MCF 10A (cell line): Measurements from ENCODE around the gene RFX4. TPM values are rescaled to one million over a fixed set of nuclear protein-coding genes. Genes with fewer than 3 reads are reported as not detected.

Source experiments
- BruUV-seq: library from RNA; stranded (reverse); fragments of 400-500 nt; replicated peaks from 2 replicates; lab custom pipeline; 2021; lab: Mats Ljungman, UMichigan
- CTCF ChIA-PET: fragments of 300-600 bp; sonication (Branson Sonifier 250); formaldehyde crosslinking; extraction: SDS; loops from one replicate; lab custom pipeline; 2021; ENCODE audit warnings: antibody characterized with exemption, inconsistent platforms; lab: Yijun Ruan, JAX
- POLR2A ChIA-PET: fragments of 300-600, 350-650 bp; sonication (Branson Sonifier 250); formaldehyde crosslinking; extraction: SDS; loops from one replicate; lab custom pipeline; 2020; ENCODE audit warnings: antibody characterized with exemption, inconsistent platforms; lab: Yijun Ruan, JAX
- DNase-seq: peaks from one replicate; pipeline ENCODE4 v3.0.0-alpha.2; 2018; ENCODE audit not compliant: unreplicated experiment
- H3K27ac Mint-ChIP-seq: one replicate; pipeline ENCODE4 v1.8.0; 2022; ENCODE audit warnings: mild to moderate bottlenecking, low read depth, mixed read lengths; ENCODE audit not compliant: unreplicated experiment
- H3K27me3 Mint-ChIP-seq: one replicate; pipeline ENCODE4 v1.8.0; 2022; ENCODE audit warnings: mixed read lengths; ENCODE audit not compliant: insufficient read depth, unreplicated experiment
- H3K36me3 Mint-ChIP-seq: one replicate; pipeline ENCODE4 v1.8.0; 2022; ENCODE audit warnings: mild to moderate bottlenecking, moderate library complexity, mixed read lengths; ENCODE audit not compliant: insufficient read depth, unreplicated experiment
- H3K4me1 Mint-ChIP-seq: one replicate; pipeline ENCODE4 v1.8.0; 2022; ENCODE audit warnings: mixed read lengths; ENCODE audit not compliant: insufficient read depth, unreplicated experiment
- H3K4me3 Mint-ChIP-seq: one replicate; pipeline ENCODE4 v1.8.0; 2022; ENCODE audit warnings: mild to moderate bottlenecking, moderate library complexity, mixed read lengths; ENCODE audit not compliant: unreplicated experiment
- H3K9me3 Mint-ChIP-seq: one replicate; pipeline ENCODE4 v1.8.0; 2022; ENCODE audit warnings: mixed read lengths; ENCODE audit not compliant: unreplicated experiment
- intact Hi-C: fragments of 100-400 bp; cut with micrococcal nuclease; formaldehyde crosslinking; loops from 2 replicates; pipeline ENCODE4 v1.14.1; 2022
- total RNA-seq: library from RNA; stranded (reverse); gene quantifications from 2 replicates; pipeline ENCODE4 v1.2.3, GENCODE V29; 2022
- TF ChIP-seq, protein P1 (sequence below): fragments of 200-600 bp; IDR thresholded peaks from one replicate; pipeline ENCODE4 v1.8.0; 2022; ENCODE audit warnings: antibody characterized with exemption, mild to moderate bottlenecking; ENCODE audit not compliant: unreplicated experiment

Gene RFX4
- total RNA-seq, 1 experiment from 2014 or later, result not detected

DNA sequence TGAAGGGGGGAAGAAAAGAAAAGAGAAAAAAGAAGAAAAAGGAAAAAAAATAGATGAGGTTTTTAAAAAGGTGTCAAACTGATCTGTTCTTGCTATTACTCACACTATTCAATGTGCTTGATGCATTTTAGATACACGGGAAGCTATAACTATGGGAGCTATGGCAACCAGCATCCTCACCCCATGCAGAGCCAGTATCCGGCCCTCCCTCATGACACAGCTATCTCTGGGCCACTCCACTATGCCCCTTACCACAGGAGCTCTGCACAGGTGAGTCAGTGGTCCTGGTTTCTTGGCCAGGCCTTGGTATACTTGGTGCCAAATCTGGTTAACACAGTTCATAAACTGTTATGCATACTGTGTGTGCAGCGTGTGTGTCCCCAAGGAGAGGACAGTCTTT is 167.7 kb downstream of the RFX4 start:
- no peaks in the 10 kb centered on the region for H3K36me3 Mint-ChIP-seq
- no TSS peak for BruUV-seq
- H3K9me3 Mint-ChIP-seq, result no peaks in the 10 kb centered on the region
- ChIA-PET CTCF (no interaction called here), POLR2A (interaction anchor here (0.6 kb wide), 1 partner anchor 16 kb away, joined by 3 read pairs; no protein-coding TSS in a partner anchor)
- intact Hi-C loops, result no loop called here
- no peaks in the 10 kb centered on the region for H3K4me1 Mint-ChIP-seq
- H3K27ac Mint-ChIP-seq, result no peak overlapping the region
- peaks cover under 1% of the 10 kb centered on the region for H3K27me3 Mint-ChIP-seq
- DNase-seq, result no peak
- no peak overlapping the region for H3K4me3 Mint-ChIP-seq
- TF ChIP-seq, protein P1, sequence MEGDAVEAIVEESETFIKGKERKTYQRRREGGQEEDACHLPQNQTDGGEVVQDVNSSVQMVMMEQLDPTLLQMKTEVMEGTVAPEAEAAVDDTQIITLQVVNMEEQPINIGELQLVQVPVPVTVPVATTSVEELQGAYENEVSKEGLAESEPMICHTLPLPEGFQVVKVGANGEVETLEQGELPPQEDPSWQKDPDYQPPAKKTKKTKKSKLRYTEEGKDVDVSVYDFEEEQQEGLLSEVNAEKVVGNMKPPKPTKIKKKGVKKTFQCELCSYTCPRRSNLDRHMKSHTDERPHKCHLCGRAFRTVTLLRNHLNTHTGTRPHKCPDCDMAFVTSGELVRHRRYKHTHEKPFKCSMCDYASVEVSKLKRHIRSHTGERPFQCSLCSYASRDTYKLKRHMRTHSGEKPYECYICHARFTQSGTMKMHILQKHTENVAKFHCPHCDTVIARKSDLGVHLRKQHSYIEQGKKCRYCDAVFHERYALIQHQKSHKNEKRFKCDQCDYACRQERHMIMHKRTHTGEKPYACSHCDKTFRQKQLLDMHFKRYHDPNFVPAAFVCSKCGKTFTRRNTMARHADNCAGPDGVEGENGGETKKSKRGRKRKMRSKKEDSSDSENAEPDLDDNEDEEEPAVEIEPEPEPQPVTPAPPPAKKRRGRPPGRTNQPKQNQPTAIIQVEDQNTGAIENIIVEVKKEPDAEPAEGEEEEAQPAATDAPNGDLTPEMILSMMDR, result no peak

DNA sequence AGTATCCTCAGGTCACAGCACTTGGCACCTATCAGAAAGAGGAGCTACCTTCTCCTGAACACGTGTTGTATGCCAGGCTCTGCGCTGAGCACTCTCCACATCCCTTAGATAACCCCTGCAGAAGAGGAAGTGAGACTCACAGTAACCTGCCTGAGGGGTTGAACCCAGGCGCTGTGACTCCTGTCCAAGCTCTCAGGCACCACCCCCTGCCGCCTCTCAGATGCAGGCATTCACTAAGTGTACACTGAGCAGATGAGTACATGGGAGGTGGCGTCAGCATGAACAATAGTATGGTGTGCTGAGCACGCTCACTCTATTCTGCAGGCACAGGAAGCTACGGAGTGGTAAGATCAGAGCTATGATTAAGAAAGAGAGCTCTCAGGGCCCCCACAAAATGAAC is 170.7 kb downstream of the RFX4 start:
- Mint-ChIP-seq H3K27ac (no peak overlapping the region), H3K4me1 (no peaks in the 10 kb centered on the region), H3K27me3 (no peaks in the 10 kb centered on the region), H3K36me3 (no peaks in the 10 kb centered on the region), H3K9me3 (no peaks in the 10 kb centered on the region), H3K4me3 (no peak overlapping the region)
- CTCF ChIA-PET, result no interaction called here
- TF ChIP-seq, protein P1, result no peak
- no peak for DNase-seq
- no TSS peak for BruUV-seq
- intact Hi-C loops, result no loop called here
- POLR2A ChIA-PET, result no interaction called here

DNA sequence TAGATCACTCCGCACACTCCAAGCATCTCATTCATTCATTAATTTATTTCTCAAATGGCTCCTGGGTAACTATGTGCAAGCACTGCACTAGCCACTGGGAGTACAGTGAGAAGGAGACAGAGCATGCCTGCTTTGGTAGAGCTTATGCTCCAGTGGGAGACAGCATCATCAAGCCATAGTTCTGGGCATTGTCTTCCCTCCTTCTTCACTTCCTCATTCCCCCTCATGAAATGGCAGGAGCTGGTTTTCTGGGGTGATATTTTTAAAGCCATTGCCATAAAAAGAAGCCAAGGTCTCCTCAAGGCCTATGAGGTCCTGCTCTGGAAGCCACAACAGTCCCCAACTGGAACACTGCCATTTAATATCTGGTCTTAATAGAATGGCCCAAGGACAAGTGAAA is 171.5 kb downstream of the RFX4 start:
- POLR2A ChIA-PET, result no interaction called here
- Mint-ChIP-seq H3K36me3 (no peaks in the 10 kb centered on the region), H3K4me1 (no peaks in the 10 kb centered on the region), H3K9me3 (no peaks in the 10 kb centered on the region), H3K4me3 (no peak overlapping the region), H3K27me3 (no peaks in the 10 kb centered on the region), H3K27ac (no peak overlapping the region)
- no peak for DNase-seq
- TF ChIP-seq, protein P1, result no peak
- CTCF ChIA-PET, result no interaction called here
- intact Hi-C loops, result no loop called here
- BruUV-seq, result no TSS peak

DNA sequence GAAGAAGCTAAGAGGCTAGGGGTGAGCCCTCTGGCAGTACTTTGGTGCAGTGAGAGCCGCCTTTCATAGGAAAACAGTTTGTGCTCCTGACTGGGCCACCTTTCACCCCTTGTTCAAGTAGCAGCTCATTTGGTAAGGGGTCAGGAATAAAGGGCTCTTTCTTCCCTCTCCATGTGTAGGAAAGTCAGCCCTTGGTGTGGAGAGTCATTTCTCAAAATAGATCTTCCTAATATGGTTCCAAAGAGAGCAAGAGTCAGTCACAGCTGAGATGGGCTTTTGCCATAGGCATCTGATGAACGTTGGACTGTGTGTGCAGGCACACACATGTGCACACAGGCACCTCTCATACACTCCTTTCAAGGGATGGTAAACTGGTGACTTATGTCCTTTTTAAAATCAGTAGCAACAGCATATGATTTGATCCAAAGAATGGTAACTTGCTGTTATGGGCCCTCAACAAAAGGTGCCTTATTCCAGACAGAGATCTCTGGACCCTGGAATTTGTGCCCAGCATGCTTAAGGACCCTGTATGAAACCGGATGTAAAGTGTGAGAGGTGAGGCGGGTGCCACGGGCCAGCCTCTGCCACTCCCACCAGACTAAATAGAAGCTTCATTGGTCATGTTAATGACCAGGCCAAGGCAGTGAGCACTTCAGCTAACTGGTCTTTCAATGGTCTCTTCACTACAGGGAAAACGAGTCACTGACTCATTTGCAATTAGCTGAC is 175.0 kb downstream of the RFX4 start:
- CTCF ChIA-PET, result interaction anchor here (0.6 kb wide), 2 partner anchors 346 to 921 kb away, joined by 3 read pairs; no protein-coding TSS in a partner anchor
- no peaks in the 10 kb centered on the region for H3K4me1 Mint-ChIP-seq
- H3K36me3 Mint-ChIP-seq, result no peaks in the 10 kb centered on the region
- TF ChIP-seq, protein P1, result no peak
- no peak overlapping the region for H3K4me3 Mint-ChIP-seq
- no peak overlapping the region for H3K27ac Mint-ChIP-seq
- POLR2A ChIA-PET, result interaction anchor here (0.7 kb wide), 1 partner anchor 14 kb away, joined by 3 read pairs; no protein-coding TSS in a partner anchor
- BruUV-seq, result no TSS peak
- intact Hi-C loops, result no loop called here
- H3K27me3 Mint-ChIP-seq, result no peaks in the 10 kb centered on the region
- no peaks in the 10 kb centered on the region for H3K9me3 Mint-ChIP-seq
- DNase-seq, result no peak
